HG03521 (cell line): Measurements from ENCODE around the gene BAIAP2L2.
"Not testable (repeated sequence)": the region's sequence is repeated elsewhere in the genome, so short reads cannot be mapped to it uniquely, and the experiment has no call there.

Experiments used
- ATAC-seq: cut with Tn5 transposase; IDR thresholded peaks from one replicate; pipeline ENCODE4 v1.9.1; 2021; ENCODE audit warnings: mild to moderate bottlenecking, moderate library complexity; ENCODE audit not compliant: unreplicated experiment

The BAIAP2L2 gene

GRCh38 chr22:38110008-38110862 is at the start of gene BAIAP2L2:
BAIAP2L2 (minus strand) TSS chr22:38110684; CDS start chr22:38110525, 159 bp downstream.
- no peak for ATAC-seq

- ATAC-seq = no peak
These were observed 45.2 kb upstream of the BAIAP2L2 start for GRCh38 chr22:38155703-38156102.

- not testable (repeated sequence) for ATAC-seq
These were observed 44.1 kb upstream of the BAIAP2L2 start for GRCh38 chr22:38154563-38154915.

GRCh38 chr22:38153821-38154562 is 43.5 kb upstream of the BAIAP2L2 start:
- ATAC-seq = no peak

GRCh38 chr22:38151126-38151500 is 40.6 kb upstream of the BAIAP2L2 start:
- ATAC-seq = no peak

GRCh38 chr22:38148245-38148644 is 37.8 kb upstream of the BAIAP2L2 start:
- ATAC-seq = no peak

GRCh38 chr22:38146166-38146565 is 35.7 kb upstream of the BAIAP2L2 start:
- not testable (repeated sequence) for ATAC-seq

- ATAC-seq = no peak
These were observed 33.5 kb upstream of the BAIAP2L2 start for GRCh38 chr22:38144025-38144405.

- ATAC-seq = no peak
These were observed 32.1 kb upstream of the BAIAP2L2 start for GRCh38 chr22:38142606-38143005.

GRCh38 chr22:38141217-38141973 is 30.9 kb upstream of the BAIAP2L2 start:
- no peak for ATAC-seq

GRCh38 chr22:38139901-38140300 is 29.4 kb upstream of the BAIAP2L2 start:
- ATAC-seq = no peak

- ATAC-seq = no peak
These were observed 28.5 kb upstream of the BAIAP2L2 start for GRCh38 chr22:38138961-38139360.

GRCh38 chr22:38137876-38138687 is 27.6 kb upstream of the BAIAP2L2 start:
- ATAC-seq = no peak

GRCh38 chr22:38136607-38137006 is 26.1 kb upstream of the BAIAP2L2 start:
- no peak for ATAC-seq

- no peak for ATAC-seq
These were observed 24.7 kb upstream of the BAIAP2L2 start for GRCh38 chr22:38135133-38135706.

GRCh38 chr22:38133331-38133730 is 22.8 kb upstream of the BAIAP2L2 start:
- no peak for ATAC-seq

GRCh38 chr22:38132794-38133193 is 22.3 kb upstream of the BAIAP2L2 start:
- ATAC-seq = no peak

- no peak for ATAC-seq
These were observed 21.7 kb upstream of the BAIAP2L2 start for GRCh38 chr22:38132136-38132535.

GRCh38 chr22:38131399-38131798 is 20.9 kb upstream of the BAIAP2L2 start:
- no peak for ATAC-seq

- ATAC-seq = no peak
These were observed 19.4 kb upstream of the BAIAP2L2 start for GRCh38 chr22:38129856-38130255.
